WTC11 (cell line): Measurements from ENCODE around the gene TLX2. TPM values are rescaled to one million over a fixed set of nuclear protein-coding genes. Genes with fewer than 3 reads are reported as not detected.
"Not testable (repeated sequence)": the region's sequence is repeated elsewhere in the genome, so short reads cannot be mapped to it uniquely, and the experiment has no call there.

Source experiments
- ATAC-seq: fragments of 200-7000 bp; cut with Tn5 transposase; 2 replicates; pipeline ENCODE4 v1.10.0; 2021; ENCODE audit warnings: mild to moderate bottlenecking, moderate library complexity
- Bru-seq: library from RNA; stranded (reverse); fragments of 400-500 nt; gene quantifications from one replicate; lab custom pipeline; 2021; lab: Mats Ljungman, UMichigan
- CTCF ChIA-PET: fragments of 300-600 bp; sonication (Branson Sonifier 250); formaldehyde crosslinking; loops from one replicate; lab custom pipeline; 2021; ENCODE audit warnings: antibody characterized with exemption; lab: Charles Lee
- POLR2A ChIA-PET: fragments of 350-600 bp; sonication (Branson Sonifier 250); formaldehyde crosslinking; loops from one replicate; lab custom pipeline; 2021; ENCODE audit warnings: antibody characterized with exemption; lab: Charles Lee
- DNase-seq: peaks from one replicate; pipeline ENCODE4 v3.0.0; 2021; ENCODE audit warnings: low spot score
- H3K27ac Mint-ChIP-seq: 2 replicates; pipeline ENCODE4 v1.8.0; 2021; ENCODE audit warnings: mixed read lengths
- H3K27me3 Mint-ChIP-seq: 2 replicates; pipeline ENCODE4 v1.8.0; 2021; ENCODE audit warnings: low read depth, mild to moderate bottlenecking, moderate library complexity, mixed read lengths
- H3K36me3 Mint-ChIP-seq: 2 replicates; pipeline ENCODE4 v1.8.0; 2021; ENCODE audit warnings: mixed read lengths
- H3K4me1 Mint-ChIP-seq: 2 replicates; pipeline ENCODE4 v1.8.0; 2022; ENCODE audit warnings: mixed read lengths
- H3K4me3 Mint-ChIP-seq: 2 replicates; pipeline ENCODE4 v1.8.0; 2021; ENCODE audit warnings: mild to moderate bottlenecking, moderate library complexity, mixed read lengths
- H3K9me3 Mint-ChIP-seq: 2 replicates; pipeline ENCODE4 v1.8.0; 2021; ENCODE audit warnings: mixed read lengths
- CREM ChIP-seq: sonication (generic); formaldehyde crosslinking; IDR thresholded peaks from 2 replicates; pipeline ENCODE4 v1.8.1; 2022; ENCODE audit warnings: mild to moderate bottlenecking, missing genetic modification reagents, moderate library complexity
- GTF2I ChIP-seq: fragments of 250-450 bp; sonication (Bioruptor Pico); conservative IDR thresholded peaks from 2 replicates; pipeline ENCODE4 v1.4.0; 2021; ENCODE audit warnings: mild to moderate bottlenecking
- JAZF1 ChIP-seq: fragments of 250-450 bp; sonication (Bioruptor Pico); IDR thresholded peaks from 2 replicates; pipeline ENCODE4 v1.9.0; 2021; ENCODE audit warnings: moderate library complexity, mild to moderate bottlenecking, inconsistent platforms
- KAT7 ChIP-seq: sonication (generic); formaldehyde crosslinking; IDR thresholded peaks from 2 replicates; pipeline ENCODE4 v1.8.1; 2023; ENCODE audit warnings: missing genetic modification reagents, mild to moderate bottlenecking, borderline replicate concordance
- NR1H2 ChIP-seq: sonication (generic); formaldehyde crosslinking; IDR thresholded peaks from 2 replicates; pipeline ENCODE4 v1.9.0; 2021; ENCODE audit warnings: mild to moderate bottlenecking, moderate library complexity, missing genetic modification reagents
- NR3C1 ChIP-seq: sonication (generic); formaldehyde crosslinking; conservative IDR thresholded peaks from 2 replicates; pipeline ENCODE4 v1.8.1; 2023; ENCODE audit warnings: low read depth, mild to moderate bottlenecking, missing genetic modification reagents
- ZNF671 ChIP-seq: fragments of 250-450 bp; sonication (Bioruptor Pico); IDR thresholded peaks from 2 replicates; pipeline ENCODE4 v1.8.0; 2021; ENCODE audit warnings: mild to moderate bottlenecking
- long read RNA-seq, 3 experiments: library from RNA in 1 of 3; library from capped mRNA in 1 of 3; library from polyadenylated mRNA in 1 of 3; unstranded in 2 of 3; stranded (forward) in 1 of 3; transcript quantifications; one replicate each; pipeline ENCODE4 v2.0.0, GENCODE V29; 2021
- total RNA-seq: library from RNA; stranded (reverse); gene quantifications from 3 replicates; pipeline ENCODE4 v1.2.3, GENCODE V29; 2021
- TF ChIP-seq, protein P1 (sequence below): sonication (generic); formaldehyde crosslinking; IDR thresholded peaks from 2 replicates; pipeline ENCODE4 v1.8.1; 2023; ENCODE audit warnings: mild to moderate bottlenecking, moderate library complexity, missing genetic modification reagents
- TF ChIP-seq, protein P2 (sequence below): sonication (generic); formaldehyde crosslinking; IDR thresholded peaks from 2 replicates; pipeline ENCODE4 v1.8.1; 2023; ENCODE audit warnings: mild to moderate bottlenecking, missing genetic modification reagents, moderate library complexity
- TF ChIP-seq, protein P3 (sequence below): sonication (generic); formaldehyde crosslinking; IDR thresholded peaks from 2 replicates; pipeline ENCODE4 v1.8.1; 2023; ENCODE audit warnings: mild to moderate bottlenecking, missing genetic modification reagents, moderate library complexity
- TF ChIP-seq, protein P4 (sequence below): sonication (generic); formaldehyde crosslinking; conservative IDR thresholded peaks from 2 replicates; pipeline ENCODE4 v1.8.1; 2022; ENCODE audit warnings: mild to moderate bottlenecking, missing genetic modification reagents
- TF ChIP-seq, protein P5 (sequence below): sonication (generic); formaldehyde crosslinking; IDR thresholded peaks from 2 replicates; pipeline ENCODE4 v1.8.0; 2022; ENCODE audit warnings: missing genetic modification reagents

TLX2 gene
- total RNA-seq (0.18 to 0.39 TPM (median 0.26 TPM) in 3 replicates), Bru-seq, nascent RNA (percentile 9 among the genes with signal in this experiment)
- long read RNA-seq, experiment 1, partial matches to known transcripts: 0 of 1 reads
- long read RNA-seq, experiment 1, other reads (novel, unspliced or antisense): 1 of 1 reads
- long read RNA-seq, experiment 2: 0 reads
- long read RNA-seq, experiment 3: 0 reads

DNA sequence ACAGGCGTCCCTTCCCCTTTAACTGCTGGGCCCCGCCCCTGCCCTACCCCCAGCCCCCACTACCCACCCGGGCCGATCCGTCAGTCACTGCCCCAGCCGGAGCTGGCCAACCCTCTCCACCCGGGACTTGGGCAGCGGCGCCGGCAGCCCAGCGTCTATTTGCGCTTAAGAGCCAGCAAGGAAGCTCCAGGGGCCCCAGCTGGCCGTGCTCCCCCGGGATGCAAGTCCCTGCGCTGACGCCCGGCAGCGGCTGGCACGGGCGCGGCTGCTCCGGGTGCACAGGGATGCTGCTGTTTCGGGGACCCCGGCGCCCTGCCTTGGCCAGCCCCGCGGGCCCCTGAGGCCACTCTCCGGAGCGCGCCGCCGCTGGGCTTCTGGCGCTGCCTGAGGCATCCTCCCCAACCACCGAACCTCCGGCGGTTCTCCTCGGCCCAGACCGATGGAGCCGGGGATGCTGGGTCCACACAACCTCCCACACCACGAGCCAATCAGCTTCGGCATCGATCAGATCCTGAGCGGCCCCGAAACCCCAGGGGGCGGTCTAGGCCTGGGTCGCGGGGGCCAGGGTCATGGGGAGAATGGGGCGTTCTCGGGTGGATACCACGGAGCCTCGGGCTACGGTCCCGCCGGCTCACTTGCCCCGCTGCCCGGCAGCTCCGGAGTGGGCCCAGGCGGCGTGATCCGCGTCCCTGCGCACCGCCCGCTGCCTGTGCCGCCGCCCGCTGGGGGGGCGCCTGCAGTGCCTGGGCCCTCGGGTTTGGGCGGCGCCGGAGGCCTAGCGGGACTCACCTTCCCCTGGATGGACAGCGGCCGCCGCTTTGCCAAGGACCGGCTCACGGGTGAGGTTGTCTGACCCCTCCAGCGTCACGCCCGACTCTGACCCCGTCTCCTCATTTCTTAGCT lies at the start of gene TLX2:
Gene TLX2 (plus strand): TSS at position 83 of the 903 bp plus-strand sequence. CDS start 357 bp downstream, at position 440.
- peaks cover 8% of the 10 kb centered on the region for H3K9me3 Mint-ChIP-seq
- ChIA-PET CTCF (interaction anchor here (0.6 to 2.3 kb wide), 8 partner anchors 8 to 394 kb away, joined by 3 to 8 read pairs (median 4); partner anchors contain the start of genes CCDC142, DQX1, LBX2 and PCGF1), POLR2A (interaction anchor here (1.3 kb wide), 1 partner anchor 73 kb away, joined by 4 read pairs; no protein-coding TSS in a partner anchor)
- ATAC-seq: peak; percentile 4
- DNase-seq: peak; percentile 50
- H3K4me3 Mint-ChIP-seq: peak within 1 kb of the TSS; percentile 65
- TF ChIP-seq, protein P1, sequence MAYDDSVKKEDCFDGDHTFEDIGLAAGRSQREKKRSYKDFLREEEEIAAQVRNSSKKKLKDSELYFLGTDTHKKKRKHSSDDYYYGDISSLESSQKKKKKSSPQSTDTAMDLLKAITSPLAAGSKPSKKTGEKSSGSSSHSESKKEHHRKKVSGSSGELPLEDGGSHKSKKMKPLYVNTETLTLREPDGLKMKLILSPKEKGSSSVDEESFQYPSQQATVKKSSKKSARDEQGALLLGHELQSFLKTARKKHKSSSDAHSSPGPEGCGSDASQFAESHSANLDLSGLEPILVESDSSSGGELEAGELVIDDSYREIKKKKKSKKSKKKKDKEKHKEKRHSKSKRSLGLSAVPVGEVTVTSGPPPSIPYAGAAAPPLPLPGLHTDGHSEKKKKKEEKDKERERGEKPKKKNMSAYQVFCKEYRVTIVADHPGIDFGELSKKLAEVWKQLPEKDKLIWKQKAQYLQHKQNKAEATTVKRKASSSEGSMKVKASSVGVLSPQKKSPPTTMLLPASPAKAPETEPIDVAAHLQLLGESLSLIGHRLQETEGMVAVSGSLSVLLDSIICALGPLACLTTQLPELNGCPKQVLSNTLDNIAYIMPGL: 0 out of 2 replicates have a peak, but pooled peaks have one; percentile 27
- TF ChIP-seq NR1H2: no peak
- H3K4me1 Mint-ChIP-seq: peaks cover 16% of the 10 kb centered on the region
- peaks cover 9% of the 10 kb centered on the region for H3K36me3 Mint-ChIP-seq
- no peak within 1 kb of the TSS for H3K27ac Mint-ChIP-seq
- peaks cover 99% of the 10 kb centered on the region for H3K27me3 Mint-ChIP-seq

DNA sequence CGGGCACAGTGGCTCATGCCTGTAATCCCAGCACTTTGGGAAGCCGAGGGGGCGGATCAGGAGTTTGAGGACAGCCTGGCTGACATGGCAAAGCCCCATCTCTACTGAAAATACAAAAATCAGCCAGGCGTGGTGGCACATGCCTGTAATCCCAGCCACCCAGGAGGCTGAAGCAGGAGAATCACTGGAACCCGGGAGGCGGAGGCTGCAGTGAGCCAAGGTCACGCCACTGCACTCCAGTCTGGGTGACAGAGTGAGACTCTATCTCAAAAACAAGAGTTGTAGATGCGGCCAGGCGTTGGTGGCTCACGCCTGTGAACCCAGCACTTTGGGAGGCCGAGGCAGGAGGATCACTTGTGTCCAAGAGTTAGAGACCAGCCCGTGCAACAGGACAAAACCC lies 43.5 kb upstream of the TLX2 start:
- CTCF ChIA-PET: interaction anchor here (1.0 to 2.7 kb wide), 3 partner anchors 10 to 35 kb away, joined by 3 to 18 read pairs (median 3); partner anchors contain the start of gene WBP1
- not testable (repeated sequence) for DNase-seq, H3K27ac Mint-ChIP-seq, H3K27me3 Mint-ChIP-seq, H3K9me3 Mint-ChIP-seq, ATAC-seq
- POLR2A ChIA-PET: interaction anchor here (0.6 to 0.8 kb wide), 2 partner anchors 12 to 192 kb away, joined by 3 to 6 read pairs; partner anchors contain the start of gene WBP1
- Mint-ChIP-seq H3K36me3 (peaks cover 14% of the 10 kb centered on the region), H3K4me1 (peaks cover 13% of the 10 kb centered on the region), H3K4me3 (peak overlapping the region; percentile 47)

DNA sequence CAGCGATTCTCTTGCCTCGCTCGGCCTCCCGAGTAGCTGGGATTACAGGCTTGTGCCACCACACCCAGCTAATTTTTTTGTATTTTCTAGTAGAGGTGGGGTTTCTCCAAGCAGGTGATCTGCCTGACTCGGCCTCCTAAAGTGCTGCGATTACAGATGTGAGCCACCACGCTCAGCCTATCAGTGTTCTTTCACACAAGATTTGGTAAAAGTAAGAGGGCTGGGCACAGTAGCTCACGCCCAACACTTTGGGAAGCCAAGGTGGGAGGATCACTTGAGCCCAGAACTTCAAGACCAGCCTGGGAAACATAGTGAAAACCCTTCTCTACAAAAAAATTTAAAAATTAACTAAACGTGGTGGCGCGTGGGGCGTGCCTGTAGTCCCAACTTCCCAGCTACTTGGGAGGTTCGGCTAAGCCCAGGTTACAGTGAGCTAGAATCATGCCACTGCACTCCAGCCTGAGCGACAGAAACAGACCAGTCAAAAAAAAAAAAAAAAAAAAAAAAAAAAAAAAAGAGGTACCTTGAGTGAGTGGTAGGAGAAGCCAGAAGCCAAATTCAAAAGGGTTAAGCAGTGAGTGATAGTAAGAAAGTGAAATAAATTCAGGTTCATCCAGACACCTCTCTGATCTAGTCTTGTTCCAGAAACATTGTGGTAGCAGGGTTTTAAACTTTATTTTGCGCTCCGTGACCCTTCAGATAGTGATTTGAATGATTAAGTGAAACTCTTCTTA lies 42.8 kb upstream of the TLX2 start:
- ChIA-PET CTCF (interaction anchor here (1.0 to 2.7 kb wide), 3 partner anchors 10 to 35 kb away, joined by 3 to 18 read pairs (median 3); partner anchors contain the start of gene WBP1), POLR2A (interaction anchor here (0.6 to 0.8 kb wide), 3 partner anchors 9 to 191 kb away, joined by 3 to 6 read pairs (median 4); partner anchors contain the start of gene WBP1)
- H3K27me3 Mint-ChIP-seq: no peaks in the 10 kb centered on the region
- H3K27ac Mint-ChIP-seq: peak overlapping the region; percentile 99
- DNase-seq (no peak), ATAC-seq (no peak)
- H3K4me3 Mint-ChIP-seq: peak overlapping the region; percentile 96
- peaks cover 14% of the 10 kb centered on the region for H3K36me3 Mint-ChIP-seq
- TF ChIP-seq NR3C1 (CRISPR knock-in tag) (no peak), ZNF671 (no peak), JAZF1 (CRISPR knock-in tag) (no peak)
- TF ChIP-seq, protein P2, sequence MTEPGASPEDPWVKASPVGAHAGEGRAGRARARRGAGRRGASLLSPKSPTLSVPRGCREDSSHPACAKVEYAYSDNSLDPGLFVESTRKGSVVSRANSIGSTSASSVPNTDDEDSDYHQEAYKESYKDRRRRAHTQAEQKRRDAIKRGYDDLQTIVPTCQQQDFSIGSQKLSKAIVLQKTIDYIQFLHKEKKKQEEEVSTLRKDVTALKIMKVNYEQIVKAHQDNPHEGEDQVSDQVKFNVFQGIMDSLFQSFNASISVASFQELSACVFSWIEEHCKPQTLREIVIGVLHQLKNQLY (CRISPR knock-in tag): no peak
- TF ChIP-seq, protein P3, sequence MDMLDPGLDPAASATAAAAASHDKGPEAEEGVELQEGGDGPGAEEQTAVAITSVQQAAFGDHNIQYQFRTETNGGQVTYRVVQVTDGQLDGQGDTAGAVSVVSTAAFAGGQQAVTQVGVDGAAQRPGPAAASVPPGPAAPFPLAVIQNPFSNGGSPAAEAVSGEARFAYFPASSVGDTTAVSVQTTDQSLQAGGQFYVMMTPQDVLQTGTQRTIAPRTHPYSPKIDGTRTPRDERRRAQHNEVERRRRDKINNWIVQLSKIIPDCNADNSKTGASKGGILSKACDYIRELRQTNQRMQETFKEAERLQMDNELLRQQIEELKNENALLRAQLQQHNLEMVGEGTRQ (CRISPR knock-in tag): no peak
- TF ChIP-seq, all 79 proteins: peak for 0
- H3K9me3 Mint-ChIP-seq: no peaks in the 10 kb centered on the region
- peaks cover 11% of the 10 kb centered on the region for H3K4me1 Mint-ChIP-seq

DNA sequence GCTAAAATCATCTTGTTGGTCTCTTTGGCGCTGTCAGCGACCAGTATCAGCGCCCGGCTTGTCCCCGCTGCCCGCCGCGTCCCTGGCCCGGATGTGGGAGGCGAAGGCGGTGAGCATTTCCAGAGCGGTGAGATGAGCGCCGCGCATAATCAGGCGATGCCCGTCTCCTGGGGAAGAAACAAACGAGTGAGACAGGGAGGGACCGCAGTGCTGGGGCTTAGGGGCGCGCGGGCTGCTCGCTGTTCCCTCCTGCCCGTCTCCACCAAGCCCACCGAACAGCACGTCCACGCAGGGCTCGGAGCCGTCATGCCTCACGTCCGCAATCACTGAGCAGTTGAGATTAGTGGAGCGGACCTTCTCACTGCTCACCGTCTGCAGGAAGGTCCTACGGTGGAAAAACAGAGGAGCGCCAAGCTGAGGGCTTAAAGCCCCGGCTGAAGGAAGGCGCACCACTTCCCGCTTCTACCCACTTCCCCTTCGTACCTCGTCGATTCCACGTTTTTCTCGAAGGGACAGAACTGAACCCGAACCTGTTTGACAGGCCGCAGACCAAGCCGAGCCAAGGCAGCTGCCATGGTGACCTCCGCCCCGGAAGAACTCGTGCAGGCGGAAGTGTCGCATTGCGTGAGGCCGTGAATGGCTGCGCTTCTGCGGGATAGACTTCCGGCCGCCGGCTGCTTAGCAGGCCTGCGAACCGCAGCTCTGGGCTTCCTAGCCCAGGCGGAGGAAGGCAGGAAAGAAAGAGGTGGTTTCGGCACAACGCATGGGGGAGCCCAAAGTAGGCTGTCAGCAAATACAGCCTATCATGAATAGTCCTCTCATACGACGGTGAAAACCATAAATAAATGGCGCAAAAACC lies 41.9 kb upstream of the TLX2 start, which contains the start of gene MRPL53:
Gene MRPL53 (minus strand): TSS at position 595 of the 859 bp plus-strand sequence. CDS start 20 bp downstream, at position 575.
- peaks cover 14% of the 10 kb centered on the region for H3K36me3 Mint-ChIP-seq
- DNase-seq (peak; percentile 94), ATAC-seq (peak; percentile 88)
- peak within 1 kb of the TSS; percentile 99 for H3K27ac Mint-ChIP-seq
- no peaks in the 10 kb centered on the region for H3K27me3 Mint-ChIP-seq
- POLR2A ChIA-PET: interaction anchor here (0.6 to 1.5 kb wide), 7 partner anchors 8 to 222 kb away, joined by 3 to 9 read pairs (median 4); partner anchors contain the start of genes AUP1, CCDC142, HTRA2 and WBP1
- CTCF ChIA-PET: interaction anchor here (1.0 to 2.7 kb wide), 6 partner anchors 10 to 137 kb away, joined by 3 to 23 read pairs (median 4); partner anchors contain the start of genes CCDC142, TTC31 and WBP1
- peak within 1 kb of the TSS; percentile 96 for H3K4me3 Mint-ChIP-seq
- H3K4me1 Mint-ChIP-seq: peaks cover 11% of the 10 kb centered on the region
- no peaks in the 10 kb centered on the region for H3K9me3 Mint-ChIP-seq
- TF ChIP-seq, protein P4, sequence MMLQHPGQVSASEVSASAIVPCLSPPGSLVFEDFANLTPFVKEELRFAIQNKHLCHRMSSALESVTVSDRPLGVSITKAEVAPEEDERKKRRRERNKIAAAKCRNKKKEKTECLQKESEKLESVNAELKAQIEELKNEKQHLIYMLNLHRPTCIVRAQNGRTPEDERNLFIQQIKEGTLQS (CRISPR knock-in tag): no peak
- peak; percentile 67; the same call in 1 of the 2 replicates for TF ChIP-seq CREM
- 0 out of 2 replicates have a peak, but pooled peaks have one; percentile 39 for TF ChIP-seq NR1H2
- TF ChIP-seq, protein P5, sequence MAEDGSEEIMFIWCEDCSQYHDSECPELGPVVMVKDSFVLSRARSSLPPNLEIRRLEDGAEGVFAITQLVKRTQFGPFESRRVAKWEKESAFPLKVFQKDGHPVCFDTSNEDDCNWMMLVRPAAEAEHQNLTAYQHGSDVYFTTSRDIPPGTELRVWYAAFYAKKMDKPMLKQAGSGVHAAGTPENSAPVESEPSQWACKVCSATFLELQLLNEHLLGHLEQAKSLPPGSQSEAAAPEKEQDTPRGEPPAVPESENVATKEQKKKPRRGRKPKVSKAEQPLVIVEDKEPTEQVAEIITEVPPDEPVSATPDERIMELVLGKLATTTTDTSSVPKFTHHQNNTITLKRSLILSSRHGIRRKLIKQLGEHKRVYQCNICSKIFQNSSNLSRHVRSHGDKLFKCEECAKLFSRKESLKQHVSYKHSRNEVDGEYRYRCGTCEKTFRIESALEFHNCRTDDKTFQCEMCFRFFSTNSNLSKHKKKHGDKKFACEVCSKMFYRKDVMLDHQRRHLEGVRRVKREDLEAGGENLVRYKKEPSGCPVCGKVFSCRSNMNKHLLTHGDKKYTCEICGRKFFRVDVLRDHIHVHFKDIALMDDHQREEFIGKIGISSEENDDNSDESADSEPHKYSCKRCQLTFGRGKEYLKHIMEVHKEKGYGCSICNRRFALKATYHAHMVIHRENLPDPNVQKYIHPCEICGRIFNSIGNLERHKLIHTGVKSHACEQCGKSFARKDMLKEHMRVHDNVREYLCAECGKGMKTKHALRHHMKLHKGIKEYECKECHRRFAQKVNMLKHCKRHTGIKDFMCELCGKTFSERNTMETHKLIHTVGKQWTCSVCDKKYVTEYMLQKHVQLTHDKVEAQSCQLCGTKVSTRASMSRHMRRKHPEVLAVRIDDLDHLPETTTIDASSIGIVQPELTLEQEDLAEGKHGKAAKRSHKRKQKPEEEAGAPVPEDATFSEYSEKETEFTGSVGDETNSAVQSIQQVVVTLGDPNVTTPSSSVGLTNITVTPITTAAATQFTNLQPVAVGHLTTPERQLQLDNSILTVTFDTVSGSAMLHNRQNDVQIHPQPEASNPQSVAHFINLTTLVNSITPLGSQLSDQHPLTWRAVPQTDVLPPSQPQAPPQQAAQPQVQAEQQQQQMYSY (CRISPR knock-in tag): no peak
- peak; percentile 92; the same call in 1 of the 2 replicates for TF ChIP-seq KAT7
- TF ChIP-seq GTF2I (CRISPR knock-in tag): no peak
